Activated gamma-delta T cell (primary cell): ENCODE data around the gene C9orf50.
"Not testable (repeated sequence)": the region's sequence is repeated elsewhere in the genome, so short reads cannot be mapped to it uniquely, and the experiment has no call there.

Experiments used
- DNase-seq: peaks from one replicate; lab custom pipeline; 2025; lab: John Stamatoyannopoulos, UW
- total RNA-seq, 2 donors: gene quantifications; one replicate each; lab custom pipeline; 2026; lab: John Stamatoyannopoulos, UW

C9orf50 gene, protein sequence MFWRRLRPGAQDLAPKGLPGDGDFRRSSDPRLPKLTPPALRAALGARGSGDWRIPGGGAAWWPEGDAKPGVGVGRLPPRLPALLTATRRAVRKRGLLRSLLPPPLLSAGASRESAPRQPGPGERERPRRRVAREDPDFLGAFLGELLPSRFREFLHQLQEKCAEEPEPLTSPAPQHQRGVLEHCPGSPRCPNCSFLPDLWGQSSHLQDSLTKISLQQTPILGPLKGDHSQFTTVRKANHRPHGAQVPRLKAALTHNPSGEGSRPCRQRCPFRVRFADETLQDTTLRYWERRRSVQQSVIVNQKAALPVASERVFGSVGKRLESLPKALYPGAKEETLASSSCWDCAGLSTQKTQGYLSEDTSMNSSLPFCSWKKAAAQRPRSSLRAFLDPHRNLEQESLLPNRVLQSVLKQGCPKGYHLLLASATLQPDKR
- total RNA-seq: 0 to 0.10 reads per million in 2 donors

DNA sequence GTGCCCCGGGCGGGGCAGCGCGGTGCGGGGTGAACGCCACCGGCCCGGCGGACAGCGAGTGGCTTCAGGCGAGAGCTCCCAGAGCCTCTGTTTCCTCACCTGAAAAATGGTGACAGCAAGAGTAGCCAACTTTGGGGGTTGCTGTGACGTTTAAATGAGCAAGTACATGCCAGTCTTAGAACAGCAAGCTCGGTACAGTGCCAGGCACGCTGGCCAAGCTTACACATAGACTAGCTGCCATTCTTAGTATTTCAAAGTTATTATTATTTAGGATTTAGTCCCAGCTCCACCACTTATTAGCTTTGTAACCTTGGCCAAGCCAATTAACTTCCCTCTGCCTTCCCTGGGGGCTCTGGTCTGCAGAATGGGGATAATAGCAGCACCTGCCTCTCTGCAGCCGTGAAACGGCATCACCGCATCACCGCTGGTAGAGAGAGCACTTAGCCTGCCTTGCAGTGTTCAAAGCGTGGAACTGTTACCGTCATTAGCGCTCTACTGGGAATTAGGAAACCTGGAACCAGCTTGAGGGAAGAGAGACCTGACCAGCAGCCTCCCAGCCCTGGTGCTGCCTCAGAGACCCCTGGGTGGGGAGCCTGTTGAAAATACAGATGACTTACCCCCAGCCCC lies at the start of gene C9orf50:
Gene C9orf50 (minus strand): TSS at position 433 of the 627 bp plus-strand sequence. CDS start 527 bp downstream, outside the sequence.
- DNase-seq: no peak

DNA sequence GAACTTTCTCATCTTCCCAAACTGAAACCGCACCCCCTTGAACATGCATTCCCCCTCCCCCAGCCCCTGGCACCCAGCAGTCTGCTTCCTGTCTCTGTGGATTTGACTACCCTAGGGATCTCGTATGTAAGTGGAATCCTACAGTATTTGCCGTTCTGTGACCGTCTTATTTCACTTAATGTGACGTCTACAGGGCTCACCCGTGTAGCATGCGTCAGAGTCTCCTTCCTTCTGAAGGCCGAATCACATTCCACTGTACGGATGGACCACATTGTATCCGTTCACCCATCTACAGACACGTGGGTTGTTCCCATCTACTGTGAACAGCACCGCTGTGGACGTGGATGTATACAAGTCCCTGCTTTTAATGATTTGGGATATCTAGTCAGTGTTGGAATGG lies 49.0 kb upstream of the C9orf50 start:
- no peak for DNase-seq

DNA sequence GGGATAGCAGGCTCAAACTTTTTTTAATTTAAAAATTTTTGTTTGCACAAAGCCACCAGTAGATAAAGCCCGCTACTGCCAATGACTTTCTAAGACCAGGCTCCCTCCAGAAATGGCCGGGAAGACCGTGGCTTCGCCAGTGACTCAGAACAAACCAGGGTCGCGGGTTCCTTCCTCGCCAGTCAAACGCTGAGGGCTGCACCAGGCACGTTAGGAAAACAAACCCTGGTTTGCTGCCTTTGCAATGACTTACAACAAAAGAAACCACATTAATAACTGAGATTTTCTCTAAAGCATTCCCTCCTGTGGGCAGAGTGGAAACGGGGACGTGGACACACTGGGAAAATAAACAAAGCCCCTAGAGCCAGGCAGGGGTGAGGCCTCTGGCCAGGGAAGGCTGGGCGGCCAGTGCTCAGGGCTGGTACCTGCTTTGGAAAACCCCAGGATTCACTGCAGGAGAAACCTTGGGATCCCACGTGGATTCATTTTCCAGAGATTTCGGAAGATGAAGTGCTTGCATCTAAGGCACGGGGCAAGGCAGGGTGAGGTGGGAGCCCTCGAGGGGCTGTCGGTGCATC lies 48.3 kb upstream of the C9orf50 start:
- no peak for DNase-seq

DNA sequence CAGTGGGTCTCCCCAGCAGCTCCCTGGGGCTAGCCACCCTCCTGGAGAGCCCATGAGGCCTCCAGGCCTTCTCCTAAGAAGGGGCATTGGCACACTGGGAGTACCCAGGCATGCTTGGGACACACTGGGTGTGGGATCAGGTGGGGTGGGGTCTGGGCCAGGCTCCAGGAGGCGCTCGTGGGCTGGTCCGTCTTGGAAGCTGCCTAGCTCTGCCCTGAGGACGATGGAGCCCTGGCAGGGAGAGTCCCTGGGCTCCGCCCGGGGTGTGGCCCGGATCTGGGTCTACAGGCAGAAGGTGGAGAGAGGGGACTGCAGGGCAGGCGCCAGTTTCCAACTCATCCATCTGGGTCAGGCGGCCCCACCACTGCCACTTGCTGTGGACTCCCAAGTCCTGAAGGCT lies 46.9 kb upstream of the C9orf50 start:
- no peak for DNase-seq

DNA sequence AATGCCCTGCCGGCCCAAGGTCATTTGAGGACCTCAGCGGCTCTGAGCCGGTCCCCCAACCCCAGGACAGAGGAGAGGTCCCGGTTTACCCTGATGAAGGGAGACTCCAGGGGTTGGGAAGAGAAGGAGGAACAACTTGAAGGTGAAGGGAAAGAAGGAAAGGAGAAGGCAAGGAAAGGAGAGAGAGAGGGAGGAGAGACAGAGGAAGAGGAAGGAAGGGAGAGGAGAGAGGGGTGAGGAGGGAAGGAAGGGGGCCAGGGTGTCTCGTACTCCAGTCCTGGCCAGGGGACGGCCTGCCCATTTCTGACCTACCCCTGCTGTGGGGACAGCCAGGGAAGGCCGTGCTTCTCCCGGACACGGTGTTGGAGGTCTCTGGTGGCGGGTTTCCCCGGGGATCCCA lies 46.5 kb upstream of the C9orf50 start:
- DNase-seq: no peak

DNA sequence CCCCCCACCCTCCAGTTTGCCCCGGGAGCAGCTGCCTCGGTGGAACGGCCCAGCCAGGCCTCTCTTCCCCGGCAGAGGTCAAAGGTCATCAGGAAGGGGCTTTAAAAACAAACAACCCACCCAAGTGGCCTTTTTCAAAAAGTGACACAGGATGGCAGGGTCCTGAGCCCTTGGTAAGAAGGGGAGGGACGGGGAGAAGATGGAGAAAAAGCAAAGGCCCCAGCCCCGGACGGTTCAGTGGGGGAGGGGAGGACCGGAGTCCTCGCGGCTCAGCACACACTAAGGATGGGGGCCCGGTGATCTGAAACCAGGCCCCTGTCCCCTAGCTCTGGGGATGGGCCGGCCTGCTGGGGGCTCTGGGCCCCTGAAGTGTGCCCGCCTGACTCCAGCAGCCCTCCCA lies 45.7 kb upstream of the C9orf50 start:
- DNase-seq: no peak

DNA sequence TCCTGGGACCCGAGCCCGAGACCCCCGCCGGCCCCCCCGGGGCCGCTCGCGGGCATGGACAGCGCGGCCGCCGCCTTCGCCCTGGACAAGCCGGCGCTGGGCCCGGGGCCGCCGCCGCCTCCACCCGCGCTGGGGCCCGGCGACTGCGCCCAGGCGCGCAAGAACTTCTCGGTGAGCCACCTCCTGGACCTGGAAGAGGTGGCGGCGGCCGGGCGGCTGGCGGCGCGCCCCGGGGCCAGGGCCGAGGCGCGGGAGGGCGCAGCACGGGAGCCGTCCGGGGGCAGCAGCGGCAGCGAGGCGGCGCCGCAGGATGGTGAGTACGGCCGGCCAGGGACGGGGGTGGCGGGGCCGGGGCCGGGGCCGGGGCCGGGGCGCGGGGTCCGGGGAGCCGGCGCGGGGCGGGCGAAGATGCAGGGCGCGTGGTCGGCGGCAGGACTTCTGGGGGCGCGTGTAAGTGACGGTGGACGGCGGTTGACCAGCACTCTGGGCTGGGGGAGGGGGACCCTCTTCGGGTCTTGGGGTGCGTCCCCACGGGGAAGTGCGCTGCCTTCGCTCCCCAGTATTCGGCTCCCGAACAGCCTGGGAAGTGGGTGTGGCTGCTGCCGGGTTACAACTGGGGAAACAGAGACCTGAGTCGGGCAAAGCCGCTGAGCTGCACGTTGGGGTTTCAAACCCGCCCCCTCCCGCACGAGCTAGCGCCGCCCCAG lies 45.1 kb upstream of the C9orf50 start:
- no peak for DNase-seq

DNA sequence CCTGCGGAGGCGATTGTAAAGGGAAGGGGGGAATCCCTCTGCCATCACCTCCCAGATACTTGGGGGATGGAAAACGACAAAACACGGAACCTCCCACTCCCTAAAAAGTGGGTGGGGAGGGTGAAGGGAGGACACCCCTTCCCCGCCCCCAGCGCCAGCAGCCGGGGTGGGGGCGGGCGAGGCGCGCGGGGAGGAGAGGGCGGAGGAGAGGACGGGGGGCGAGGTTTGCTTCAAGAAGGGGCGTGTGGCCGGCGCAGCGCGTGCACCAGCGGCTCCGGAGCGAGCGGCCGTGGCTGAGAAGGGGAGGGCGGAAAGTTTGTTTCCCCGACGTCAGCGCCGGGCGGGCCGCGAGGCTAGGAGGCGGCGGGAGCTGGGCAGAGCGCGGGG lies 44.5 kb upstream of the C9orf50 start, which contains the start of gene PRRX2:
Gene PRRX2 (plus strand): TSS at position 259 of the 387 bp plus-strand sequence. CDS start 221 bp downstream, outside the sequence.
- no peak for DNase-seq

DNA sequence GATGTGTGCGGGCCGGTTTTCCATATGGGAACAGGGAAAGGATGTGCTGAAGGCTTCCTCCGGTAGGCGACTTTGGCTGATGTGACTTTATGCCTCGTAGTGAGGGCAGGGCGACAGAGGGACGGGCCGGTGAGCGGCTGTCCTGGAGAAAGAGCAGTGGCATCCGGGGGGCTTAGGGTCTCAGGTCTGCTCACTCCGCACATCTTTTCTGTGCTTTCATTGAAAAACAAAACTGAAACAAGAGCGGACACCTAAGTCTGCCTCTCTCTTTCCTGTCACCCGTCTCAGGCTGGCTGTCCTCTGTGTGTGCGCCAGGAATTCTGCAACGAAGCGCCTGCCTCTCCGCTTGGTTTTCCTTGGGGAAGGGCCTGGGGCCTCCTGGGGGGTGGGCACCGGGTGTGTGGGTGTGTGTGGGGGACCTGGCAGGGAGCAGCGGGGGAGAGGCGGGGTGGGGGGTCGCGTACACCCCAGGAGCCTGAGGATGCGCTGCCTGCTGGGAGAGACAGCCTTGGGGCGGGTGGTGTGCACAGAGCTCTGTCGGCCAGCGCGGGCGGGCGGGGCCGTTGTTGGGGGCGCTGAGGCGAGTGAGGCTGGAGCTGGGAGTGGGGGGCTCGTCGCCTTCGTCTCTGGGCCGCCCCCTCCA lies 44.0 kb upstream of the C9orf50 start:
- DNase-seq: no peak

DNA sequence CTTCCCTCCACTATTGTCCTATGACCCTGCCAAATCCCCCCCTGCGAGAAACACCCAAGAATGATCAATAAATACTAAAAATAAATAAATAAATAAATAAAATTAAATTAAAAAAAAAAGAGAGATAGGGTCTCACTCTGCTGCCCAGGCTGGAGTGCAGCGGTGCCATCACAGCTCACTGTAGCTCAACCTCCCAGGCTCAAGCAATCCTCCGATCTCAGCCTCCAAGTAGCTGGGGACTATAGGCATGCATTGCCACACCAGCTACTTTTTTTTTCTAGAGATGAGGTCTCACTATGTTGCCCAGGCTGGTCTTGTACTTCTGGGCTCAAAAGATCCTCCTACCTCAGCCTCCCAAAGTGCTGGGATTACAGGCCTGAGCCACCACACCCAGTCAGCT lies 41.3 kb upstream of the C9orf50 start:
- not testable (repeated sequence) for DNase-seq

DNA sequence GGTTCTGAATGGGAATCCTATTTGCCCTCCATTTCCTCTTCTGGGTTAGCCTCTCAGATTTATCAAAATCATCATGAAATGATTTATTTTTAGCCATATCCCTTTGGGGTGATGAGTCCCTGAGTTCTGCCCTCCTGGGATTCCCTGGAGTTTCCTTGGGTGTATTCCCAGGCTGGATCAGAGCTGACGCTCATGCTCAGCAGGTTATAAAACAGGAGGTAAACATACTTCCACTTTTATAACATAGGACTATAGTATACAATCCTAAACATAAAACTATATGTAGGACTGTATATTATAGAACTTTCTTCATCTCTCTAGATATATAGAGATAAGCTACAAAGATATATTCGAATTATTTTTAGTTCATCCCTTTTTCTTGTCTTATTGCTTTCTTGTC lies 40.1 kb upstream of the C9orf50 start:
- DNase-seq: no peak

DNA sequence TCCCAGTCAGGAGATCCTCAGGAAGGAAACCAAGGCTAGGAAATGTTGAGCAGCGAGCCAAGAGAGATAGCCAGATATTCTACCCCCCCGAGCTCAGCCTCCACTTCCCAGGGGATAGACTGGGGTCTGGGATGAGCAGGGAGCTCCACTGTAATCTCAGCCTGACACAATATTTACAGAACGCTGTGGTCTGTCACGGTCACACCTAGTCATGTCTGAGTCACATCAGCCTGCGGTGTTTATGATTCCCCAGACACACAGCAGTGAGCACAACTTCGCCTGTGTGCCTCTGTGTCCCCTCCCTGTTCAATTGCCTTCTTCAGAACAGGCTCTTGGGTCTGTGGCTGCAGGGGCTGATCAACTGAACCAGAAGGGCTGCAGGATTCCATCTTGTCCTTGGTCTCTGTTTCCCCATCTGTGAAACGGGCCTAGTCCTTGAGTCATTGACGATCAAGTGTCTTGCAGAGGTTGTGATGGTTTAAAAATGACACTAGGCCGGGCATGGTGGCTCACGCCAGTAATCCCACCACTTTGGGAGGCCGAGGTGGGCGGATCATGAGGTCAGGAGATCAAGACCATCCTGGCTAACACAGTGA lies 36.0 kb upstream of the C9orf50 start:
- no peak for DNase-seq

DNA sequence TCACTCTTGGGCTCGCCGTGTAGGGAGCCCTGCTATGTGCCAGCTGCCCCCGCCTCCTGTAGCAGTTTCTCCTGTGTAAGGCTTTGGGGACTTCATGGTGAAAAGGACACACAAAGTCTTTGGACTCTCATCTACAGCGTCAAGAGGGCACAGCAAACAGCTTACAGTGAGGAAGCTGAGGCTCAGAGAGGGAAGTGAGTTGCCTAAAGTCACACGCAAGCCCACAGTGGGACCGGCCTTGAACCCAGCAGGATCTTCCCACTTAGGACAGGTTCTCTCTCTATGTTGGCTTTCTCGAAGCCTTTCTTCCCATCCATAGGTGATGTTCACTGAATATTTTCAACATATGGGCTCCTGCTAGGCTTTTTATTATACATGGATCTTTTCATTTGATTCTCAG lies 34.8 kb upstream of the C9orf50 start:
- DNase-seq: no peak

DNA sequence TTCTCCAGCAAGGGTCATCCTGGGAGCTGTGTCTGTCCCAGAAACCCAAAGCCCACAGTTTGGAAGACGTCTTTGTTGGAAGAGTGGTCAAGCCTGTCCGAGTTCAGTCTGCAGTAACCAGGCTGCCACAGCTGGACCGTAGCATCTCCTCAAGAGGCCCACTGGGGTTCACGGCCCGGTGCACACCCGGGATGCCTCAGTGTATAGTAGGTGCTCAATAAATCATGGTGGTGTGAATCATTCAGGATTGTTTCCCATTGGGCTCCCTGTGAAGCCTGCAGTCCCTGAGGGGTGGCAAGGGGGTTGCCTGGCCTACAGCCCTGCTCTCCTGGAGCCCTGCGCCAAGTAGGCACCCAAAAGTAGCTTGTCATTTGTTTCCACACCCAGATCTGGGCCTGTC lies 34.3 kb upstream of the C9orf50 start:
- no peak for DNase-seq

DNA sequence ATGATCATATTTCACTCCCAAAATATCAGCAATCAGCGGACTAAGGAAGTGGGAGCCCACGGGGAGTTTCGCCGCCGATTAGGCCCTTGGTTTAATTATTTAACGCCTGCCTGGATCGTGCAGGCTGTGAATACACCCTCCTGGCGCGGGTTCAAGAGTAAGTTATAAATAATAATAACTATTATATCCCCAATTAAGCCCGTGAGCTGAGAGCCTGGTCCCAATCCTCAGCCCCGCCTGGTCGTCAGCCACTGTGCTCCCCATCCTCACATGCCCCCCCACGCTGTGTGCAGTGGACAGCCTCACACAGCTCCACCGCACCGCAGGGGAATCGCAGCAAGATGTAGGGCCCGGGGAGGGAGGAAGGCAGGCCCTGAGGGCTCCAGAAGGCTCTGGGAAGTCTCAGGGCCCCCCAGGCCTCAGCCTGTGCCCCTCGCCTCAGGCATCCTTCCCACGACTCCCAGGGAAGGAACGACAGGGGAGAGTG lies 33.7 kb upstream of the C9orf50 start:
- no peak for DNase-seq

DNA sequence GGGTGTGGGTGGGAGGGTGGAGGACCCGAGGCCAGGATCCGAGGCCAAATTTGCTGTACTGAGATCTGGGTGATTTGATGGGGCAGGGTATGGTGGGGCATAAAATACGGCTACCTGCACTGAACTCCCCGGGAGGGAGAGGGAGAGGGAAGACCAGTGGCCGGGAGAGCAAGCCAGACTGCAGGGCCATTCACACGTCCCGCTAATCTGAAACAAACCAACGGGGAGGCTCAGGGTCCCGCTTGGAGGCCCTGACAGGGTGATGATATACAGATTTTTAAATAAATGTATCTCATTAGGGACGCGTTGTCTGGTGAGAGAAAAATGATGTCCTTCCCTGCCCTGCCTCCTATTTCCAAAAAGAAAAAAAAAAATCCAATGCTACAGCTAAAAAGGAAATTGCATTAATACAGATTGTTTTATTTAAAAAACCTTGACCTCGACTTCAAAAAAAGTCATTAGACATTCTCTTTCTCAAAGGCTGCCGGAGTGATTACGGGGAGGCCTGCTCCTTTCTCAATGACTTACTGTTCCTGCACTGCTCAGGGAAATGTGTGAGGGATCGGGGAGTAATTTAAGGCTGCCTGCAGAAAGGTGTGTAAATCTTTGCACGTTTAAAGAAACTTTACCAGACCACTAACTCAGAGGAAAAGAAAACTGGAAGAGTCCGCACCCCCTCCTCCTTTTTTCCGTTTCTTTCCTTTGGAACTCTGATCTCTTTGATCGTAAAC lies 33.1 kb upstream of the C9orf50 start:
- no peak for DNase-seq

DNA sequence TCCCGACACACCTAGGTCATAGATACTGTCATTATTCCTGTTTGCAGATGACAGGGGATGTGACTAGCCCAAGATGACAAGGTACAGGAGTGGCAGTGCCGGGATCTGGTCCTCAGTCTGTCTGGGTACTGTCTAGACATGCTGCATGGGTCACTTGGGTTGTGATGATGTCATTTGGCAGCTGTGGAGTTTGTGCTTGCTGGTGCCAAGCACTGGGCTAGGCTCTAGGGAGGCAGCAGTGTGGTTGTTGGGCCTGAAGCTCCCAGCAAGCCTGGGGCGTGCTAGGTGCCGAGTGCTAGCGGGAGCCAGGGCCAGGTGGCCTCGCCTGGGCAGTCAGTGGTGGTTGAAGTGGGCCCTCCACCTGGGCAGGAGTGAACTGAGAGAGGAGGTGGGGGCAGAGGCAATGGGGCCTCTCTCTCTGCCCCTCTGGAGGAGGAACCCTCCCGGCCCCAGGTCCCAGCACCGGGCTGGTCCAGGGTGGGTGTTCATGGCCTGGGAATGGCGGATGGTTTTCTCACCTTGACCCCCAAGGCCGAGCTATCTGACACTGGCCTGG lies 29.9 kb upstream of the C9orf50 start:
- DNase-seq: no peak

DNA sequence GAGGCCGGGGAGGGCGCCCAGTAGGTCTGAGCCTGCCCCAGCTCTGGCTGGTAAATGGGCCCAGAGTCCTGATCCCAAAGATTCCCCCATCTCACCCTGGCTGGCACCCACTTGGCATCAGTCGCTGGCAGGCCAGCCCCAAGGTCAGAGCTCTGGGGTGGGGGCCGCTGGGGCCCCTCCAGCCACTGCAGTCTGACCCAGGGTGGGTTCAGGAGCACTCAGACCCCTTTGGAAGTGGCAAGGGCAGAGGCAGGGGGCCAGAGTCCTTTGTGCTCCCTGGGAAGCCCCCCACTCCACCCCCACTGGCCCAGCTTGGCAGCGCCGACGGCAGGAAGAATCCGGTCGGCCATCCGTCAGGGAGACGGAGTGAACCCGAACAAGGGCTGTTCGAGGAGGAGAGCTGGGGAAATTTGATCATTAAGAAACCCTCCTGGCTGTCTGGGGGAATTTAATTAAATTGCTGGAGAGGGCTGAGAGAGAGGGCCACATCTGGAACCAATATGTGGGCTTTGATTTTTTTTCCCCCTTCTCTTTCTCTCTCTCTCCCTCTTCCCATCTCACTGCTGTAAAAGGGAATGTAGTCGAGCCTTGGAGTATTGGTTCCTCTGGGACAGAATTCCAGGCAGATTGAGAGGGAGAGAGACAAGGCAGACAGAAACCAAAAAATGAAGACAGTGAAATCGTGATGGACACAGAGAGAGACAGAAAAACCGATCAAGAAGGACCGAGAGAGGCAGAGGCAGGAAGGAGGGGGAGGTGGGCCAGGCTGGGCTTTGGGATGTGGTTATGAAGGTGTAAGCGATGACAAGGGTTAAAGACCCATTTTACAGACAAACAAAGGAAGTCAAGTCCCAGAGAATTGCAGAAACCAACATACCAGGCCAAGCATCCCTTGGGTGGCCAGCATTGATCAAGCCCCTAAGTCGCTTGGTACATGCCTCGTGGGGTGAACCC lies 29.1 kb upstream of the C9orf50 start:
- DNase-seq: no peak

DNA sequence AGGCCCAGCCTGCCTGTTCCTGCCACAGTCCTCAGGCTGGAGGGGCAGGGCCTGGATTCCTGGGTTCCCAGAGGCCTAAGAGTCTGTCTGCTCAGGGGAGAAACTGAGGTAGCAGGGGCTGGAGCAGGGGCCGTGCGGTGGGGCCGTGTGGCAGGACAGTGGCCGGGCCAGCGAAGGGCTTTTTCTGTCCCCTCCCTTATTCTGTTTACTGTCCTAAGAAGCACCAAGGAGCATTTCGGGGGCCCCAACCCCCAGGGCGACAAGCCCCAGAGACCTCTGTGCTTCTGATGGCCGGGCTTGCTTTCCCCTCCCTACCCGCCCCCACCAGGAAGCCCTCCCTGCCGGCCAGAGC lies 27.8 kb upstream of the C9orf50 start:
- DNase-seq: no peak
